GM21723 (cell line): ENCODE measurements around the gene FAM171A1.
"Not testable (repeated sequence)": the region's sequence is repeated elsewhere in the genome, so short reads cannot be mapped to it uniquely, and the experiment has no call there.

Source experiments
- ATAC-seq: cut with Tn5 transposase; IDR thresholded peaks from one replicate; pipeline ENCODE4 v1.9.1; 2021; ENCODE audit warnings: mild to moderate bottlenecking, moderate library complexity; ENCODE audit not compliant: unreplicated experiment

FAM171A1 gene

DNA sequence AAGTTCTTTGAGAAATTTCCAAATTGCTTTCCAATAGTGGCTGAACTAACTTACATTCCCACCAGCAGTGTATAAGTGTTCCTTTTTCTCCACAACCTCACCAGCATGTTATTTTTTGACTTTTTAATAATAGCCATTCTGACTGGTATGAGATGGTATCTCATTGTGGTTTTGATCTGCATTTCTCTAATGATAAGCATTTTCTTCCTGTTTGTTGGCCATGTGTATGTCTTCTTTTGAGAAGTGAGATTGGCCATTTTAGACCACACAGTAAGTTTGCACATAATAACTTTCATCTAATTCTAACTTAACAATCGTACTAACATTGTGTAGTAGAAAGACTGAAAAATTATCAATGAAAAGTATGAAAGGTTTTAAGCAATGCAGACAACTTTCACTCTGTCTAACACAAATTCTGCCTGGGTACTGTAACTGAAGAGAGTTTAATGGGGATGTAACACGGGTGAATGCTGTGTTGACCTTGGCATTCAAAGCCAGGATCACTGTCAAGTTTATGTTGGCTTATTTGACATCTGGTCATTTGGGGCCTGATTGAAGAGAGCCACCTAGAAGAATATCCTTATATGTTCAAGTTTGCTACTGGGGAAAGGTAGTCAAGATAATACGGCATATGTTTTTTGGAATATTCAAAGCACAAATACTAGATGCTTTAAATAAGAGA, 50.4 kb downstream of the FAM171A1 start:
- ATAC-seq: no peak

DNA sequence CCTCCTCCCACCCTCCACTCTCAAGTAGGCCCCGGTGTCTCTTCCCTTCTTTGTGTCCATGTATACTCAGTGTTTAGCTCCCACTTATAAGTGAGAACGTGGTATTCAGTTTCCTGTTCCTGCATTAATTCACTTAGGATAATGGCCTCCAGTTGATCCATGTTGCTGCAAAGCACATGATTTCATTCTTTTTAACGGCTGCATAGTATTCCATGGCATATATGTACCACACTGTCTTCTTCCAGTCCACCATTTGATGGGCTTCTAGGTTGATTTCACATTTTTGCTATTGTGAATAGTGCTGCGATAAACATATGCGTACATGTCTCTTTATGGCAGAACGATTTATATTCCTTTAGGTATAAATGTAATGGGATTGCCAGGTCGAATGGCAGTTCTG, 51.0 kb downstream of the FAM171A1 start:
- no peak for ATAC-seq

DNA sequence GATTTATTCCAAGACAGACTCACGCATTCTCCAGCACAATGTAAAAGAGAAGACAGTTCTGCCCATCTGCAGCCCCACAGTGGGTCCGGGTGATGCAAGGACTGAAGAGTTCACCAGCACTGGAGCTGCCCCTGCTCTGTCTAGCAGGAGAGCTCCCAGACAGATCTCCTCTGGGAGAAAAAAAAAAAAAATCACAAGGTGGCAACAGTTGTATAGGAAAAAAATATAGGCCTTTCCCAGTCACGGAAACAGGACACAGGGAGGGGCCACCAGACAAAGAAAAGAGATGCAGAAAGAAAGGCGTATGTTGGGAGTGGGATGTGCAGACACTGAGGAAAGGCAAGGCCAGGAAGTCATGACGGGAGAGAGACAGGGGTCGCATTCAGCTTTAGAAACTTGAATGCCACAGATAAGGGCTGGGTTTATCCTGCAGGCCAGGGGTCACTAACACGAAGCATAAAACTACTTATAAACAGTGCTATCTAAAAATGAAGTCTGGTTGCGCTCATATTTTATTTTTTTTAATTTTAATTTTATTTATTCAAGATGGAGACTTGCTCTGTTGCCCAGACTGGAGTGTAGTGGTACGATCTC, 54.1 kb downstream of the FAM171A1 start:
- no peak for ATAC-seq

DNA sequence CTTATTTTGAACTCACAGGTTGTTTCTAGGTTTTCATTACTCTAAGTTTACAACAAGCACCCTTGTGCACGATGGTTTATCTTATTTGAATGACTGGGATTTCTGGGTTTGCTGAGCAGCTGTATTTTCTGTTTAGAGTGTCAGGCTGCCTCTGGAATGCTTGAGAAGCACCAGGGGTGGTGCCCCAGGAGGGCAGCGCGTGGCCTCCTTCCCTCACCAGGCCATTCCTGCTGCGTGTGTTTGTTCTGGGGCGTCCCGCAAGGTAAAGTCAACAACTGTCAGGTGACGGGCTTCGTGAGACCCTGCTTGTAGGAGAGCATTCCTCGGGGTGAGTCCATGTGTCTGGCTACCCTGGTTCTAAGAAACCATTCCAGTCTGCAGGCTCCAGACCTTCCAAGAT, 54.9 kb downstream of the FAM171A1 start:
- no peak for ATAC-seq

DNA sequence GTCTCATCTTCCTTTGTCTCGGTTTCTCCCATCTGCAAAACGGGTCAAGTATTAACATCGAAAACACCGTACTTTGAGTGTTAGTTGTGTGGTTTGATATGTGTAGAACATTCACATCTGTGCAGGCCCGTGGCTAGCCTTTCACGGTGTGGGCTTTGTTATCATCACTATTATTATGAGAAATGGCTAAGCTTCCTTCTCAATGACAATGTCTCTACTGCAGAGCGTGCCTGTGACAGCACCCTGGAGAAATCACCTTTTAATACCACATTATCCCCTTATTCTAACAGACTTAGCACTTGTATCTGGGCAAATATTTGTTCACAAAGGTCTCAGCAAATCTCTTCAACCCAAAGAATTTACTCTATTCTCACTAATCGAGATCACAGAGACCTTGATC, 55.8 kb downstream of the FAM171A1 start:
- ATAC-seq: no peak

DNA sequence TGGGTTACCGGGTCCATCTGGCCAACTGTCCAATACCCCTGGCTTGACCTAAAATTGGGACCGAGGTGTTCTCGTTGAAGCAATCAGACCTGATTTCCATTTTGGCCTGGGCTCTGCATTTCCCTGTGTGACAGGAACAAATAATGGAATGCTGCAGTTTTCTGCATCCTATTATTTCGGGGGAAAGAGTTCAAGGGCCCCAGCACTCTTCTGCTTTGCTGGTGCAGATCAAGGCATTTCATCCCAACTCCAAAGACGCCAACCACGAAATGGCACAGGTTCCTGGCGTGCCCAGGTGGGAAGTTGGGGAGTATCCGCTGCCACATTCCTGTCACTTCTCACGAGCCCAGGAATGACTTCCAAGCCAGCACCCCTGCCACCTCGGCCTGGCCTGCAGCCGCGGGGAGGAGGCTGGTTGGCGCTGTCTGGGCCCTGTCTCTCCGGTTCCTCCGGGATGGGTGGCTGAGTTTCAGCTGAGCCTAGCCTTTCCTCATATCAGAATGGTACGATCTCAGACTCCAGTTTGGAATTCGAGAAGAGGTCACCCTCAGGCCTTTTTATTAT, 56.5 kb downstream of the FAM171A1 start:
- ATAC-seq: no peak

DNA sequence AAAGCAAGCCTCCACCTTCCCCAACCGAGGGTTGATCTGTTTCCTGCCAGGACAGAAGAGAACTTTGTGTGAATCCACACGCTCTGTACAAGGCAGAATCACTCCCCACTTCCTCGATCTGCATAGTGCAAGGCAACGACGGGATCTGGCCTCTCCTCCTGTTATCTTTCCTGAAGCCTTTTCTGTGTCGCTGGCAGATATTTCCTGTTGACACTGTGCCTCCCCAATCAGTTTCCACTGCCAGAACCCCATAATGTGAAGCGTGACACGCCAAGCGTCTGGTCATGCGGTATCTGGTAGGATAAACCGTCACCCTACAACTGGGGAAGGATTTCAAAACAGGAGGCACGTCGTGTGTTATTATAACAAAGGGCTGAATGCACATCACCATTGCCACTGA, 57.2 kb downstream of the FAM171A1 start:
- no peak for ATAC-seq

DNA sequence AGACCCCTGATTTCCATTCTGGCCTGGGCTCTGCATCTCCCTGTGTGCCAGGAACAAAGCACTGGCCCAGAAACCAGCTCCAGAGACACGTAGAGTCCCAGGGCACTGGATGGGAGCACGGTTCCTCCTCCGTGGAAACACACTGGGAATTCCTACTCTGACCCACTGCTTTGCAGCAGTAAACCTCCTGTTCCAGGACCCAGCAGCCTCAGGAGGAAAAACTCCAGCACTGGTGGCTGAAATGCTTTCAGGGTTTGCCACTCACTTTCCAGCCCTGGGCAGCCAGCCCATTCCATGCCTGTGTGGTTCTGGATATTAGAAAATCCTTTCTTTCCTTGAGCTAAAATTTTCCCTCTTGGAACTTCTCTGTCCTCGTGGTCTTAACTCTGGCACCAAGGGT, 58.0 kb downstream of the FAM171A1 start:
- ATAC-seq: no peak

DNA sequence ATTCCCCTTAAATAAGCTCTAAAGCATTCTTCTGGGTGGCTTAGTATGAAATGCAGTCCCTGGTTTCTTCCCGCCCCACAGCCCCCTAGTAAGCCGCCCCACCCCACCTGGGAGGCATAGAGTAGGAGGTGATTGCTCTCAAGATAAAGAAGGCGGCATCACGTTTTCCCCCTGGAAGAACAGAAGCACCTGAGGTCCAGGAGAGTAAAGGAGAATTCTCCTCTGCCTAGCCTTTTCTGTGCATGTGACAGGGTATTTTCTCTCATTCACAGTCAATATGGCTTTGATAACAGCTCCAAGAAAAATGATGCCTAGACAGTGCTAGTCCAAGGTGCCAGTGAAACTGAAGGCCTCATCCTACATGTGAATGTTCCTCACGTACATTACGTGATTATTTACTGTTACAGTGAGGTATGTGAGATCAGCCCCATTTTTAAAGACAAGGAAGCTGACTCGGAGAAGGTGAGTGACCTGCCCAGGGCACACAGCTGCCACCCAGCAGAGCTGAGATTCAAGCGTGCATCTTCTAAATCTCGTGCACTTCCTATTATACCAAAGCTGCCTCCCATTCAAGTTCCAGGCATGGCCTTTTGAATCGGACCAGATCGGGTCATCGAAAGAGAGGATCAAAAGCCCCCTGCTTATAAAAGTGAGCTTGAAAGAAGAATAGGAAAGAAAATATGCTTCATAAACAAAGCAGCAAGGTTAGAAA, 59.4 kb downstream of the FAM171A1 start:
- no peak for ATAC-seq

DNA sequence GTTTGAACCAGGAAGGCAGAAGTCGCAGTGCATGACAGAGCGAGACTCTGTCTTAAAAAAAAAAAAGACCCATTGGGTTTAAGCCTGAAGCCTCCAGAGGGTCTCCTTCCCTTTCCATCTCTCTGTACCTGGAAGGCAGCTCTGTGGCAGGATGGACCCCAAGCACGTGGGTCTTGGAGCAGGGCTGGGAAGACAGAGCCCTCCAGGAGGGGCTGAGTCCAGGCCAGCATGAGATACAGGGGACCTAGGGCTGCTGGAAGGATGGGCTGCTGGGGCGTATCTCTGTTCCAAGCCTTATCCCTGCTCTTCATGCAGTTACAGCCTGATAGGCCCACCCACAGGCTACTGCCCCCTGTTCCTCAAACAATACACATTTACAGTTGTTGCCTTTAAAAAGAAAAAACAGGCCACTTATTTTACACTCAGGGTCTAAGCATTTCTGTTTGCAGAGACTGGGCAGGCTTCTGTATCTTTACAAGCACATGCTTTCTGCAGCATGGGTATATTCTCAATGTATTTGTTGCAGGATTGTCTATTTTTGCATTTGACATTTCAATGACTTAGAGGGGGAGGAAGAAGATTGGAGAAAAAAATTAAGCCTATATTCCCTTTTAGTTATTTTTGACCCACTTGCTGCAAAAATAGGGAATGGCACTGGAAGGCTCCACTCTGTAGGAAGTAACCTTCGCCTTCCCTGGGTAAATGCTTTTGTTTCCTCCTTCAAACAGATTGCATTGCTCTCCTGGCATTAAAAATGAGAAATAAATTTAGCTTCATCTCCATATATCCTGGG, 60.1 kb downstream of the FAM171A1 start:
- no peak for ATAC-seq

DNA sequence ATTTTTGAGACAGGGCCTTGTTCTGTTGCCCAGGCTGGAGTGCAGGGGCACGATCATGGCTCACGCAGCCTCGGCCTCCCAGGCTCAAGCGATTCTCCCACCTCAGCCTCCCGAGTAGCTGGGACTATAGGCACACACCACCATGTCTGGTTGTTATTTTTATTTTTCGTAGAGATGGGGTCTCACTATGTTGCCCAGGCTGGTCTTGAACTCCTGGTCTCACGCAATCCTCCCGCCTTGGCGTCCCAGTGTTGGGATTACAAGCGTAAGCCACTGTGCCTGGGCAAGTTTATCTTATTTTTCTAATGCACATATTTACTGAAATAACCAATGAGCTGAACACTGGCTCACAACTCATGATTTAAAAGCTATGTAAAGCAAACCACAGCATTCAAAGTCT, 61.9 kb downstream of the FAM171A1 start:
- no peak for ATAC-seq

DNA sequence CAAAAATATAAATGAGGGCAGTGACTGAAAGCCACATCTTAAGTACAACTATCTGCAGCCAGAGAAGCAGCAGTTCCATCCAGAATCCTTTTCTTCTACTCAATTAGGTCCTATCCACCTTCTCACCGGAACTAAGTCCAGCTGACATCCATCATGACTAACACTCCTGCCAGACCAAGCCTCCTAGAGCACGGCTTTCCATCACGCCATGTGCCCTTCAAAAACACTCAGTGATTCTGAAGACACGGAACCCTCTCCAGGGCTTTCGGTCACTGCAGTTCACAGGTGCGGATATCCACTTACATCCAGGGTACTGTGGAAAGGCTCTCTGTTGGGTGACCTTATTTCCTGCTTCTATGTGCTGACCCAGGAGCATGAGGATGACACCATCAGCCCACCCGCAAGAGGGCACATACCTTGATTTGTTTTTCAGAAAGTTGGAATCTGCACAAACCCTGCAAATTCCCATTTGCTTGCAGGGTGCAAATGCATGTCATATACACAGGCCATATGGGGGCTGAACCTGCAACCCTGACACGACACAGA, 64.3 kb downstream of the FAM171A1 start:
- no peak for ATAC-seq

DNA sequence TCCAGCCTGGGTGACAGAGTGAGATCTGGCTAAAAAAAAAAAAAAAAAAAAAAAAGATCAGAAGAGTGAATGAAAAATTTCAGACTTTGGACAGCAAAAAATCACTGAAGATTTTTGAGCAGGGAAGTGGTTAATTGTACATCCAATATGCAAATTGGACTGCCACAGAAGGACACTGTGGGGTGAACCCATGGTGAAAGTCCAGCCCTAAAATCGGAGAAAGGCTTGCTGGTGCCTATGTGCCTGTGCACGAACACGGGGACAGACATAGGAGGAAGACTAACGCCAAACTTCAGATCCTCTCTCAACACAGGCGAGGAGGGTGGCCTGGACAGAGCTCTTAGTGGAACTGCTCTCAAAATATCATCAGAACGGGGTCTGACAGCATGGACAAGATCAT, 65.5 kb downstream of the FAM171A1 start:
- no peak for ATAC-seq

DNA sequence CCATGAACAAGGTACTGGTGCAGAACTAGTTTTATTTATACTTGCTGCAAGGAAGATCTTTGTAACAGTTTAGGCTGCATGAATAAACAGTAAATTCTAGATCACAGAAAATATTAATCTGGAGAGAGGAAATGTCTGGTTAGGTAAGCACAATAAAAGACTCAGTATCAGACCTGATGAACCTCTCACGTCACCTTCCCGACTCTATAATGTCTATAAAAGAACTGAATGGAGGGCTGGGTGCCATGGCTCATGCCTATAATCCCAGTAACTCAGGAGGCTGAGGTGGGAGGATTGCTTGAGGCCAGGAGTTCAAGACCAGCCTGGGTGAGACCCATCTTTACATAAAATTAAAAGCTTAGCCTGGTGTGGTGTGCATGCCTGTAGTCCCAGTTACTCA, 65.9 kb downstream of the FAM171A1 start:
- no peak for ATAC-seq

DNA sequence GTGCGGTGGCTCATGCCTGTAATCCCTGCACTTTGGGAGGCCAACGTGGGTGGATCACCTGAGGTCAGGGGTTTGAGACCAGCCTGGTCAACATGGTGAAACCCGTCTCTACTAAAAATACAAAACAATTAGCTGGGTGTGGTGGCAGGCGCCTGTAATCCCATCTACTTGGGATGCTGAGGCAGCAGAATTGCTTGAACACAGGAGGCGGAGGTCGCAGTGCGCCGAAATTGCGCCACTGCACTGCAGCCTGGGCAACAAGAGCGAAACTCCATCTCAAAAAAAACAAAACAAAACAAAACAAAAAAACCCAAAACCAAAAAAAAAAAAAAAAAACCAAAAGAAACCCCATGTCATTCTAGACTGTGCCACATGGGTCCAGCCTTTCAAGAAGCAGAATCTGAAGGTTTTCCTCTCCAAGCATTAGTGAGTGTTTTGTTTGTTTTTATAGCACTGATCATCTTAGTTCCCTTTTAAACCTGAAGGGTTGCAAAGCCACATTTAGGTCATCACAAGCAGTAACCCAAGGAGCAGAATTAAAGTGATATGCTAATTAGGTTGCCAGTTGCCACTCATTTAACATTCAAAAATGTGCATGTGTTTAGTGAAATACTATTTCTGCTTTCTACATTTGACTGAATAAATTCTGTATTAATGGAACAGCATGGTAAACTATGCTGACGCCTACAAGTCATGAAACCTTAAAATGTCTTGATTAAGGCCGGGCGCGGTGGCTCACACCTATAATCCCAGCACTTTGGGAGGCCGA, 68.7 kb downstream of the FAM171A1 start:
- ATAC-seq: not testable (repeated sequence)

DNA sequence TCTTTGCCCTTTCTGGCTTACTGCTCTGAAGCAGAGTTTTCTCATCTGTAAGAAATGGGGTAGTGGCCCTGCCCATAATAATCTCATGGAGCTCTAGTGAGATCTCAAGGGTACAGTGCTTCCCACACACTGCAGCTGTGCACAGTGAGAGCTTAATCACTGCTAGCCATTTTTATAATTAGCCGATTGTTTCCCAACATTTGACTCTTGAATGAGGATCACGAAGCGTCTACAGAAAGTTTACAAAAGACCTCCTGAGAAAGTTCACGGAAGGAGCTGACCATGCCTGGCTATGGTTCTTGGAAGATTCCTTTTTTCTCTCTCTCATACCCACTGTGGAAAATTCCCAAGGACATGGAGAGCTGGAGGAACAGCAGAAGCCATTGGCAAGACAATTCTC, 70.4 kb downstream of the FAM171A1 start:
- ATAC-seq: no peak

DNA sequence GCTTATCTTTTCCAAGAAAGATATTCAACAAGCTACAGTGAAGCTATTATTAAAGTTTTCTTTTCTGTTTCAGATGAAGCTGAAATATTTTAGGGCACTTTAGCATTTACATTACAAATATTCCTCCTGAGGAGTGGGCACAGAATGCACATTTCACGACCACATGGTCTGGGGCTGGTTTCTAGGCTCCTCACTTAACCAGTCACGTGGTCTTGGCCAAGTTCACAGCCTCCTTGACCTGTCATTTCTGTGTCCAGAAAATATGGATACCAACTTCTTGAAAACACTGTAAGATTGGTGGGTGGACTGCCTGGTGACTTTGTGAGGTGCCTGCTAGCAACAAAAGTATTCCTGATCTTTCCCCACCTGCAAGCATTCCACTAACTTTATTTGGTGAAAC, 70.9 kb downstream of the FAM171A1 start:
- ATAC-seq: no peak

DNA sequence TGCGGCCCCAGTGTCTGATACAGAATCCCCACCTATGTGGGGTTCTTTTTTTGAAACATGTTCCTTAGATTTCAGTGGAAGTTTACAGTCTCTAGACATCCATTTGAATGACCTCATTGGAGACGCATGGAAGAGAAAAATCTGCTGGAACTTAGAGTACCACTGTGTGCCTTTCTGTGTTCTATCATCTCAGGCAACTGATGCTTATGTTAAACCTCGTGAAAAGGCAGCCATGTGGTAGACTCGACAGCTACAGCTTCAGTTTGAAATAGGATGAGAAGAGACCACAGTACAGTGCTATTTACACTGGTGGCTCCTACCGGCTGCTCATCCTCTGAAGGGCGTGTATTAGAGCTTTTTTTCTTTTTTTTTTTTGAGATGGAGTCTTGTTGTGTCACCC, 74.4 kb downstream of the FAM171A1 start:
- no peak for ATAC-seq

DNA sequence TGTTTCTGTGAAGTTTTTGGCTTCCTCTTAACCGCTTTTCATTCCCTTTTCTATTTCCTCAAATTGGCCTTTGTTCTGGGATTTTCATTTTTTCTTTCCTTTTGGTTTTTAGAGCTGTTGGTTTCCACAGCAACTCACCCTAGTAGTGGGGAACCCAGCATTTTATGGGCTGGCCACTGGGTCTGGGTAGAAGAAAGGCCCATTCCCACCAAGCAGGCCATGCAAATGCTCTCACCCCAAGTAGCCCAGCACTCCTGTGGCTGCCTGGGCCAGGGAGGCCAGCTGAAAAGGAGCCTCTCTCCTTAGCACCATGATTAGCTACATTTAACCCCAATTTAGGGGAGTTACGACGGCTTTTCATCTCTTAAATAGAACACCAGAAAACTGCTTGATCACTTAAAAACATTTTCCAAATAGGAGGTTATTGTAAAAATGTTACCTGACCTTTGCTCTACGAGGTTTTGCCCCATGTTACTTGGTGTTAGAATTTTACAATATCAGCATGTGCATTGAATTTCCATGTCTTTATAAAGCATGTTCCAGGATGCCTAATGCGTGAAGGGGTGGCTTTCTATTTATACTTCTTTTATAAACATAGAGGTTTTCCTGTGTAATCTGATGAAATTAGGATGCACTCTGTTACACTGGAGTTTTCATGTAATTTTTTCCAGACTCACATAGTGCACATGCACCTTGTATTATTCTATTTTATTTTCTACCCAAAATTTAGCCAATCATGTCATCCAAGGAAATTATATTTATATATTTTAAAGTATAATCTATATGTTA, 75.4 kb downstream of the FAM171A1 start:
- no peak for ATAC-seq
